OCI-LY1 (cell line): ENCODE data around the gene STARD13.

ENCODE experiments used
- H2AFZ ChIP-seq: fragments of 200-600 bp; sonication (generic), shearing (Covaris generic); 2 replicates; pipeline ENCODE4 v1.6.0; 2014; ENCODE audit warnings: antibody characterized with exemption, mild to moderate bottlenecking, low read length
- H3F3A ChIP-seq: fragments of 200-600 bp; sonication (generic), shearing (Covaris generic); 2 replicates; pipeline ENCODE4 v1.6.0; 2014; ENCODE audit warnings: mild to moderate bottlenecking, antibody characterized with exemption, low read length, moderate library complexity; ENCODE audit not compliant: insufficient read depth
- H3K27ac ChIP-seq: fragments of 200-600 bp; sonication (generic); 2 replicates; pipeline ENCODE4 v1.5.1; 2014; ENCODE audit warnings: low read length, mixed run types, mild to moderate bottlenecking, low read depth; ENCODE audit not compliant: poor library complexity, severe bottlenecking
- H3K27me3 ChIP-seq: fragments of 200-600 bp; sonication (generic); 2 replicates; pipeline ENCODE4 v1.6.0; 2014; ENCODE audit warnings: antibody characterized with exemption, mild to moderate bottlenecking, low read length, moderate library complexity; ENCODE audit not compliant: insufficient read depth
- H3K36me3 ChIP-seq: fragments of 200-600 bp; sonication (generic); 2 replicates; pipeline ENCODE4 v1.6.1; 2014; ENCODE audit warnings: mild to moderate bottlenecking, antibody characterized with exemption, low read length, moderate library complexity, mixed read lengths; ENCODE audit not compliant: insufficient read depth
- H3K4me1 ChIP-seq: fragments of 200-600 bp; sonication (generic); 2 replicates; pipeline ENCODE4 v1.5.1; 2014; ENCODE audit warnings: mild to moderate bottlenecking, low read length, moderate library complexity; ENCODE audit not compliant: insufficient read depth, severe bottlenecking
- H3K4me2 ChIP-seq: fragments of 200-600 bp; sonication (generic), shearing (Covaris generic); 2 replicates; pipeline ENCODE4 v1.6.1; 2014; ENCODE audit warnings: low read length
- H3K4me3 ChIP-seq: fragments of 200-600 bp; sonication (generic); 2 replicates; pipeline ENCODE4 v1.5.1; 2014; ENCODE audit warnings: low read length, low read depth, mild to moderate bottlenecking, mixed read lengths; ENCODE audit not compliant: poor library complexity, severe bottlenecking
- H3K79me2 ChIP-seq: fragments of 200-600 bp; shearing (Covaris generic); 2 replicates; pipeline ENCODE4 v1.6.1; 2016; ENCODE audit warnings: mixed run types, low read length, mixed read lengths; ENCODE audit not compliant: insufficient read depth
- H3K9ac ChIP-seq: fragments of 200-600 bp; sonication (generic), shearing (Covaris generic); 2 replicates; pipeline ENCODE4 v1.6.1; 2014; ENCODE audit warnings: mild to moderate bottlenecking, low read length, mixed read lengths
- H3K9me2 ChIP-seq: fragments of 200-600 bp; sonication (generic), shearing (Covaris generic); 2 replicates; pipeline ENCODE4 v1.6.1; 2014; ENCODE audit warnings: low read depth, mild to moderate bottlenecking, low read length, mixed read lengths
- H3K9me3 ChIP-seq: fragments of 200-600 bp; shearing (Covaris generic); 2 replicates; pipeline ENCODE4 v1.6.1; 2014; ENCODE audit warnings: low read length, mixed read lengths
- H4K20me1 ChIP-seq: fragments of 200-600 bp; sonication (generic), shearing (Covaris generic); 2 replicates; pipeline ENCODE4 v1.6.0; 2016; ENCODE audit warnings: mild to moderate bottlenecking, low read length; ENCODE audit not compliant: insufficient read depth
- EZH2 ChIP-seq: fragments of 200-600 bp; sonication (generic), shearing (Covaris generic); IDR thresholded peaks from 2 replicates; pipeline ENCODE4 v1.8.0; 2017; ENCODE audit warnings: borderline replicate concordance, mixed run types, mild to moderate bottlenecking, antibody characterized with exemption, low read length, moderate library complexity, mixed read lengths
- TF ChIP-seq, protein P1 (sequence below): fragments of 200-600 bp; sonication (generic), shearing (Covaris generic); IDR thresholded peaks from 2 replicates; pipeline ENCODE4 v1.5.1; 2017; ENCODE audit warnings: mild to moderate bottlenecking, antibody characterized with exemption, low read length, moderate library complexity, mixed read lengths

The STARD13 gene

GRCh38 chr13:33089311-33089710, 196.2 kb downstream of the STARD13 start:
- H3K9me2 ChIP-seq: no peaks in the 10 kb centered on the region
- H3K36me3 ChIP-seq: no peaks in the 10 kb centered on the region
- H2AFZ ChIP-seq: no peak overlapping the region
- H3K79me2 ChIP-seq: no peaks in the 10 kb centered on the region
- H3F3A ChIP-seq: no peaks in the 10 kb centered on the region
- H3K4me1 ChIP-seq: no peaks in the 10 kb centered on the region
- no peak overlapping the region for H3K4me3 ChIP-seq
- H3K27ac ChIP-seq: no peak overlapping the region
- no peak overlapping the region for H3K4me2 ChIP-seq
- H3K9ac ChIP-seq: no peak overlapping the region
- H3K27me3 ChIP-seq: no peaks in the 10 kb centered on the region
- H3K9me3 ChIP-seq: no peaks in the 10 kb centered on the region
- TF ChIP-seq, protein P1, sequence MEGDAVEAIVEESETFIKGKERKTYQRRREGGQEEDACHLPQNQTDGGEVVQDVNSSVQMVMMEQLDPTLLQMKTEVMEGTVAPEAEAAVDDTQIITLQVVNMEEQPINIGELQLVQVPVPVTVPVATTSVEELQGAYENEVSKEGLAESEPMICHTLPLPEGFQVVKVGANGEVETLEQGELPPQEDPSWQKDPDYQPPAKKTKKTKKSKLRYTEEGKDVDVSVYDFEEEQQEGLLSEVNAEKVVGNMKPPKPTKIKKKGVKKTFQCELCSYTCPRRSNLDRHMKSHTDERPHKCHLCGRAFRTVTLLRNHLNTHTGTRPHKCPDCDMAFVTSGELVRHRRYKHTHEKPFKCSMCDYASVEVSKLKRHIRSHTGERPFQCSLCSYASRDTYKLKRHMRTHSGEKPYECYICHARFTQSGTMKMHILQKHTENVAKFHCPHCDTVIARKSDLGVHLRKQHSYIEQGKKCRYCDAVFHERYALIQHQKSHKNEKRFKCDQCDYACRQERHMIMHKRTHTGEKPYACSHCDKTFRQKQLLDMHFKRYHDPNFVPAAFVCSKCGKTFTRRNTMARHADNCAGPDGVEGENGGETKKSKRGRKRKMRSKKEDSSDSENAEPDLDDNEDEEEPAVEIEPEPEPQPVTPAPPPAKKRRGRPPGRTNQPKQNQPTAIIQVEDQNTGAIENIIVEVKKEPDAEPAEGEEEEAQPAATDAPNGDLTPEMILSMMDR: no peak
- no peak for TF ChIP-seq EZH2
- H4K20me1 ChIP-seq: no peaks in the 10 kb centered on the region

DNA sequence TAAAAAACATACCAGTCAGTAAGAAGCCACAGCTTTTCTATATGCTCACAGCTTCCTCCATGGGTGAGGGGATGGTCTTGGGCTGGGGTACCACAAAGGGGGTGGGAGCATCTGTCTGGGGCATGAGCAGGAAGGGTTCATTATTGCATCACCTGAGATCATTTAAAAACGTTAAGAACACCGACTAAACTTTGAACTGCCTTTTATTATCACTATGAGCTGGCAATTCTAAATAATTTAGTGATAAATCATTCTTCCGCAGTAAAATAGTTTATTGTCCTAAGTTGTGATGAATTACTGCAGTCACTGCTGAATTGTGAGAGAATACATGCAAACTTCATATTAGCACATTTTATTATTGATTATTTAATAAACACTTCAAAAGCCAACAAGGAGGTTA, 197.8 kb downstream of the STARD13 start:
- Histone ChIP-seq H3K9me2 (no peaks in the 10 kb centered on the region), H3K9me3 (no peaks in the 10 kb centered on the region), H3K4me2 (no peak overlapping the region), H3K4me1 (no peaks in the 10 kb centered on the region), H4K20me1 (no peaks in the 10 kb centered on the region), H3K79me2 (no peaks in the 10 kb centered on the region), H3K27me3 (no peaks in the 10 kb centered on the region), H2AFZ (no peak overlapping the region), H3K9ac (no peak overlapping the region), H3K27ac (no peak overlapping the region), H3K36me3 (no peaks in the 10 kb centered on the region), H3F3A (no peaks in the 10 kb centered on the region), H3K4me3 (no peak overlapping the region)
- no peak for TF ChIP-seq EZH2

- Histone ChIP-seq H3K36me3 (no peaks in the 10 kb centered on the region), H3K9me3 (no peaks in the 10 kb centered on the region), H3K27me3 (no peaks in the 10 kb centered on the region), H2AFZ (no peak overlapping the region), H3K9ac (no peak overlapping the region), H4K20me1 (no peaks in the 10 kb centered on the region), H3K9me2 (no peaks in the 10 kb centered on the region), H3K79me2 (no peaks in the 10 kb centered on the region), H3K4me3 (no peak overlapping the region), H3K27ac (no peak overlapping the region), H3F3A (no peaks in the 10 kb centered on the region), H3K4me2 (no peak overlapping the region), H3K4me1 (no peaks in the 10 kb centered on the region)
- TF ChIP-seq EZH2: no peak
- TF ChIP-seq, protein P1: no peak
Observed at GRCh38 chr13:33087091-33087490, 198.5 kb downstream of the STARD13 start.

- Histone ChIP-seq H3K79me2 (no peaks in the 10 kb centered on the region), H3F3A (no peaks in the 10 kb centered on the region), H3K4me3 (no peak overlapping the region), H3K27ac (no peak overlapping the region), H3K36me3 (no peaks in the 10 kb centered on the region), H3K9me2 (no peaks in the 10 kb centered on the region), H3K9me3 (no peaks in the 10 kb centered on the region), H4K20me1 (no peaks in the 10 kb centered on the region), H3K4me2 (no peak overlapping the region), H2AFZ (no peak overlapping the region), H3K4me1 (peaks cover 20% of the 10 kb centered on the region), H3K27me3 (no peaks in the 10 kb centered on the region), H3K9ac (no peak overlapping the region)
- TF ChIP-seq, protein P1: no peak
- TF ChIP-seq EZH2: no peak
Observed at GRCh38 chr13:33083054-33083453, 202.5 kb downstream of the STARD13 start.
